ENCODE data around the gene SLC25A18. TPM values are rescaled to one million over a fixed set of nuclear protein-coding genes. Genes with fewer than 3 reads are reported as not detected.

The SLC25A18 gene
- total and polyA plus RNA-seq, 4 donors: 18.8 to 84.7 (median 69.8) TPM

- Histone ChIP-seq H3K4me3 (ENCODE audit: low read depth in 1 of 3, low read length in 3 of 3) (no peak overlapping the region), H3K4me1 (ENCODE audit: control insufficient read depth in 4 of 4, insufficient read depth in 4 of 4, low read length in 3 of 4) (peaks cover 7 to 47% (median 32%) of the 10 kb centered on the region in 4 donors), H3K9me3 (ENCODE audit: control insufficient read depth in 4 of 4, low read length in 3 of 4) (no peaks in the 10 kb centered on the region), H3K9ac (ENCODE audit: low read depth in 1 of 2, low read length in 2 of 2) (no peak overlapping the region), H3K27ac (ENCODE audit: low read depth in 1 of 2, low read length in 2 of 2) (peak overlapping the region in 1 of 2 donors; percentile 14), H3K27me3 (ENCODE audit: control insufficient read depth in 4 of 4, insufficient read depth in 4 of 4, low read length in 3 of 4) (no peaks in the 10 kb centered on the region), H3K36me3 (ENCODE audit: control insufficient read depth in 4 of 4, insufficient read depth in 3 of 4, low read depth in 1 of 4, low read length in 3 of 4) (no peaks in the 10 kb centered on the region)
- TF ChIP-seq SP1 (IDR thresholded peaks at IDR 0.05) (no peak), JUND (IDR thresholded peaks at IDR 0.05) (no peak), ATF3 (IDR thresholded peaks at IDR 0.05) (no peak), FOXA2 (IDR thresholded peaks at IDR 0.05) (no peak), EGR1 (IDR thresholded peaks at IDR 0.05; ENCODE audit: low read depth in 2 of 2) (no peak), YY1 (IDR thresholded peaks at IDR 0.05) (no peak), HNF4A (conservative IDR thresholded peaks at IDR 0.05) (no peak), MAX (IDR thresholded peaks at IDR 0.05) (no peak), TAF1 (conservative IDR thresholded peaks at IDR 0.05) (no peak), FOXA1 (IDR thresholded peaks at IDR 0.05) (no peak), GABPA (IDR thresholded peaks at IDR 0.05 in 1 of 2, conservative IDR thresholded peaks at IDR 0.05 in 1 of 2) (no peak), ZBTB33 (IDR thresholded peaks at IDR 0.05) (no peak), REST (IDR thresholded peaks at IDR 0.05) (no peak), RXRA (IDR thresholded peaks at IDR 0.05) (no peak), CTCF (IDR thresholded peaks at IDR 0.05; ENCODE audit: low read depth, low read length, missing input control) (no peak)
- no peak for DNase-seq (ENCODE audit: low spot score)
- 83% methylated on average over 10 of the region's 10 CpGs for WGBS
Measured at GRCh38 chr22:17566776-17567175, 3.5 kb downstream of the SLC25A18 start.

- peak overlapping the region; percentile 91 to 92 for H3K27ac ChIP-seq (ENCODE audit: low read depth in 1 of 2, low read length in 2 of 2)
- H3K4me3 ChIP-seq (ENCODE audit: low read depth in 1 of 3, low read length in 3 of 3): peak overlapping the region; percentile 63 to 71 (median 70)
- no peaks in the 10 kb centered on the region for H3K9me3 ChIP-seq (ENCODE audit: control insufficient read depth in 4 of 4, low read length in 3 of 4)
- WGBS: 14% methylated on average over 8 of the region's 8 CpGs
- DNase-seq (ENCODE audit: low spot score): peak; percentile 40
- TF ChIP-seq NR2F2 (IDR thresholded peaks at IDR 0.05) (peak; percentile 30), TAF1 (conservative IDR thresholded peaks at IDR 0.05) (peak; percentile 45), FOXA2 (IDR thresholded peaks at IDR 0.05) (no peak), REST (IDR thresholded peaks at IDR 0.05) (peak; percentile 2), MAX (IDR thresholded peaks at IDR 0.05) (no peak)
- H3K9ac ChIP-seq (ENCODE audit: low read depth in 1 of 2, low read length in 2 of 2): peak overlapping the region; percentile 35 to 87
- H3K27me3 ChIP-seq (ENCODE audit: control insufficient read depth in 4 of 4, insufficient read depth in 4 of 4, low read length in 3 of 4): no peaks in the 10 kb centered on the region
- peaks cover 0 to 7% (median 3%) of the 10 kb centered on the region in 4 donors for H3K36me3 ChIP-seq (ENCODE audit: control insufficient read depth in 4 of 4, insufficient read depth in 3 of 4, low read depth in 1 of 4, low read length in 3 of 4)
- H3K4me1 ChIP-seq (ENCODE audit: control insufficient read depth in 4 of 4, insufficient read depth in 4 of 4, low read length in 3 of 4): peaks cover 3 to 27% (median 14%) of the 10 kb centered on the region in 4 donors
Measured at GRCh38 chr22:17569971-17570511, 6.7 kb downstream of the SLC25A18 start.
